CD14-positive monocyte (primary cell): ENCODE measurements around the gene BCOR. TPM values are rescaled to one million over a fixed set of nuclear protein-coding genes. Genes with fewer than 3 reads are reported as not detected.
A peak's percentile ranks its signal among the peaks of the same experiment; 100 is the strongest.

ENCODE experiments used
- DNase-seq, 3 donors: peaks; one replicate each; pipeline ENCODE4 v3.0.0-alpha.2; 2011 to 2022
- H2AFZ ChIP-seq: 2 replicates; pipeline ENCODE4 v1.6.0; 2012; ENCODE audit warnings: mild to moderate bottlenecking, low read depth, low read length, inconsistent platforms; ENCODE audit not compliant: insufficient read depth, poor library complexity, severe bottlenecking
- H3K27ac ChIP-seq, 2 donors: 1 replicate in 1 of 2; 2 replicates in 1 of 2; pipeline ENCODE4 v1.5.1; 2012 to 2013; ENCODE audit warnings: low read length in 2 of 2, control low read depth in 1 of 2, inconsistent platforms in 1 of 2, low read depth in 1 of 2, mild to moderate bottlenecking in 1 of 2
- H3K27me3 ChIP-seq, 2 donors: one replicate each; pipeline versions ENCODE4 v1.6.0 to v1.6.1; 2011 to 2013; ENCODE audit warnings: low read length in 2 of 2; ENCODE audit not compliant: control insufficient read depth in 2 of 2, insufficient read depth in 2 of 2
- H3K36me3 ChIP-seq, 2 donors: replicated peaks in 1 of 2; 1 replicate in 1 of 2; 2 replicates in 1 of 2; pipeline versions ENCODE4 v1.5.1 to v1.6.1; 2012 to 2013; ENCODE audit warnings: low read length in 2 of 2, control low read depth in 1 of 2, inconsistent platforms in 1 of 2, mild to moderate bottlenecking in 1 of 2; ENCODE audit not compliant: insufficient read depth in 2 of 2, control insufficient read depth in 1 of 2
- H3K4me1 ChIP-seq, 2 donors: 1 replicate in 1 of 2; 2 replicates in 1 of 2; pipeline versions ENCODE4 v1.5.1 to v1.6.1; 2012 to 2013; ENCODE audit warnings: low read length in 2 of 2, control low read depth in 1 of 2, inconsistent platforms in 1 of 2, mild to moderate bottlenecking in 1 of 2, moderate library complexity in 1 of 2; ENCODE audit not compliant: insufficient read depth in 2 of 2, control insufficient read depth in 1 of 2
- H3K4me2 ChIP-seq: replicated peaks from 2 replicates; pipeline ENCODE3; 2012; ENCODE audit warnings: low read length, moderate library complexity, mild to moderate bottlenecking; ENCODE audit not compliant: poor library complexity, severe bottlenecking; ENCODE audit errors: extremely low read depth
- H3K4me3 ChIP-seq, 3 experiments: fragments of 200-600 bp in 1 of 3; sonication (generic) in 1 of 3; replicated peaks in 1 of 3; 1 replicate in 2 of 3; 2 replicates in 1 of 3; pipeline ENCODE4 v1.5.1; 2011 to 2013; ENCODE audit warnings: low read length in 3 of 3, mild to moderate bottlenecking in 3 of 3, control low read depth in 2 of 3, low read depth in 2 of 3, inconsistent platforms in 1 of 3, moderate library complexity in 1 of 3
- H3K79me2 ChIP-seq: 2 replicates; pipeline ENCODE4 v1.6.0; 2012; ENCODE audit warnings: mild to moderate bottlenecking, control low read depth, inconsistent platforms, low read length, moderate library complexity; ENCODE audit not compliant: insufficient read depth
- H3K9ac ChIP-seq: 2 replicates; pipeline ENCODE4 v1.6.0; 2017; ENCODE audit warnings: low read length, mild to moderate bottlenecking; ENCODE audit not compliant: insufficient read depth, poor library complexity, severe bottlenecking
- H3K9me3 ChIP-seq, 2 donors: replicated peaks in 1 of 2; 1 replicate in 1 of 2; 2 replicates in 1 of 2; pipeline versions ENCODE4 v1.5.1 to v1.6.1; 2012 to 2013; ENCODE audit warnings: low read length in 2 of 2, control low read depth in 1 of 2; ENCODE audit not compliant: control insufficient read depth in 1 of 2, insufficient read depth in 1 of 2
- H4K20me1 ChIP-seq: 2 replicates; pipeline ENCODE4 v1.6.0; 2012; ENCODE audit warnings: mild to moderate bottlenecking, low read length, control low read depth, moderate library complexity; ENCODE audit not compliant: insufficient read depth
- H3K27ac Mint-ChIP-seq, 7 donors: one replicate each; pipeline ENCODE4 v1.8.0; 2020; ENCODE audit warnings: mild to moderate bottlenecking in 7 of 7, mixed read lengths in 7 of 7, moderate library complexity in 6 of 7, inconsistent platforms in 2 of 7
- H3K27me3 Mint-ChIP-seq, 3 donors: one replicate each; pipeline ENCODE4 v1.8.0; 2021 to 2022; ENCODE audit warnings: low read depth in 3 of 3, mild to moderate bottlenecking in 3 of 3, mixed read lengths in 3 of 3, moderate library complexity in 3 of 3, inconsistent platforms in 1 of 3
- H3K36me3 Mint-ChIP-seq, 2 donors: one replicate each; pipeline ENCODE4 v1.8.0; 2020; ENCODE audit warnings: mixed read lengths in 2 of 2, inconsistent platforms in 1 of 2, mild to moderate bottlenecking in 1 of 2
- H3K4me1 Mint-ChIP-seq: one replicate; pipeline ENCODE4 v1.8.0; 2020; ENCODE audit warnings: mild to moderate bottlenecking, mixed read lengths
- H3K4me3 Mint-ChIP-seq, 2 donors: one replicate each; pipeline ENCODE4 v1.8.0; 2020; ENCODE audit warnings: mild to moderate bottlenecking in 2 of 2, mixed read lengths in 2 of 2, moderate library complexity in 1 of 2
- H3K9me3 Mint-ChIP-seq, 7 donors: one replicate each; pipeline ENCODE4 v1.8.0; 2020 to 2022; ENCODE audit warnings: mixed read lengths in 7 of 7, mild to moderate bottlenecking in 6 of 7, moderate library complexity in 6 of 7, inconsistent platforms in 2 of 7
- WGBS: methylation state at CpG from one replicate; pipeline ENCODE4 v1.1.5; 2013; ENCODE audit warnings: missing lambda C conversion rate; ENCODE audit not compliant: insufficient coverage; 5-methylcytosine and 5-hydroxymethylcytosine counted together
- intact Hi-C, 2 donors: fragments of 100-400 bp; cut with micrococcal nuclease; formaldehyde crosslinking; loops; one replicate each; pipeline versions ENCODE4 v1.15.0 to v1.15.1; 2023
- polyA plus RNA-seq, 3 donors: library from polyadenylated mRNA; depleted of rRNA in 1 of 3; unstranded in 2 of 3; stranded (reverse) in 1 of 3; fragments of 300-500 nt in 2 of 3; fragments of >200 nt in 1 of 3; fragmentation: Illumina TruSeq in 2 of 3; gene quantifications; 1 replicate in 2 of 3; 2 replicates in 1 of 3; pipeline ENCODE4 v1.2.3, GENCODE V29; 2012 to 2021
- TF ChIP-seq, protein P1 (sequence below): fragments of 200-600 bp; IDR thresholded peaks from one replicate; pipeline ENCODE4 v1.8.0; 2022; ENCODE audit warnings: antibody characterized with exemption, mild to moderate bottlenecking

The BCOR gene
- polyA plus RNA-seq, 3 donors: 1.1 to 8.2 (median 2.6) TPM

DNA sequence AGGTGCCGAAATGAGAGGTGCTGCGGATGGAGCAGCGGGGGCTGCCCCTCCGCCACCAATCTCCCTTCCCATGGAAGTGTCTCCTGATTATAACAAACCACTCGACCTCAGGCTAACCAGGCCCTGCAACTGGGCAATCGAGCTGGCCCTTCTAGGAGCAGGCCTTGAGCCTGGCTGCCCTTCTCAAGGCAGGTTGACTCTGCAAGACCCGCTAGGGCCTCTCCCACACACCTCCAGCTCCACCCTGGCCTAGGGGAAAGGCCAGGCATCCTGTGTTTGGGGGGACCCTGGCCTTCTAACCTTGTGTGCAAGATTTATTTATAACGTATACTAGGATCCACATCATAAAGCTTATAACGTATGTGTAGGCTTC is 3.7 kb upstream of the BCOR start:
- Histone ChIP-seq H3K4me1 (peaks cover 43 to 50% of the 10 kb centered on the region in 2 donors), H3K4me2 (no peak overlapping the region), H3K4me3 (no peak overlapping the region), H3K9ac (no peak overlapping the region), H2AFZ (no peak overlapping the region), H4K20me1 (peaks cover 4% of the 10 kb centered on the region), H3K36me3 (no peaks in the 10 kb centered on the region), H3K27me3 (peaks cover 3 to 6% of the 10 kb centered on the region in 2 donors), H3K27ac (no peak overlapping the region), H3K79me2 (peaks cover 12% of the 10 kb centered on the region), H3K9me3 (peaks cover 0 to 7% of the 10 kb centered on the region in 2 donors)
- Mint-ChIP-seq H3K27me3 (peaks cover 0 to 64% (median 3%) of the 10 kb centered on the region in 3 donors), H3K4me3 (no peak overlapping the region), H3K36me3 (peaks cover 0 to 5% of the 10 kb centered on the region in 2 donors), H3K9me3 (peaks cover 0 to 34% (median 9%) of the 10 kb centered on the region in 7 donors), H3K4me1 (peaks cover 23% of the 10 kb centered on the region), H3K27ac (no peak overlapping the region)
- WGBS: 100% methylated on average over 1 of the region's 9 CpGs
- TF ChIP-seq, protein P1, sequence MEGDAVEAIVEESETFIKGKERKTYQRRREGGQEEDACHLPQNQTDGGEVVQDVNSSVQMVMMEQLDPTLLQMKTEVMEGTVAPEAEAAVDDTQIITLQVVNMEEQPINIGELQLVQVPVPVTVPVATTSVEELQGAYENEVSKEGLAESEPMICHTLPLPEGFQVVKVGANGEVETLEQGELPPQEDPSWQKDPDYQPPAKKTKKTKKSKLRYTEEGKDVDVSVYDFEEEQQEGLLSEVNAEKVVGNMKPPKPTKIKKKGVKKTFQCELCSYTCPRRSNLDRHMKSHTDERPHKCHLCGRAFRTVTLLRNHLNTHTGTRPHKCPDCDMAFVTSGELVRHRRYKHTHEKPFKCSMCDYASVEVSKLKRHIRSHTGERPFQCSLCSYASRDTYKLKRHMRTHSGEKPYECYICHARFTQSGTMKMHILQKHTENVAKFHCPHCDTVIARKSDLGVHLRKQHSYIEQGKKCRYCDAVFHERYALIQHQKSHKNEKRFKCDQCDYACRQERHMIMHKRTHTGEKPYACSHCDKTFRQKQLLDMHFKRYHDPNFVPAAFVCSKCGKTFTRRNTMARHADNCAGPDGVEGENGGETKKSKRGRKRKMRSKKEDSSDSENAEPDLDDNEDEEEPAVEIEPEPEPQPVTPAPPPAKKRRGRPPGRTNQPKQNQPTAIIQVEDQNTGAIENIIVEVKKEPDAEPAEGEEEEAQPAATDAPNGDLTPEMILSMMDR: no peak
- intact Hi-C loops: no loop called here
- DNase-seq: no peak

DNA sequence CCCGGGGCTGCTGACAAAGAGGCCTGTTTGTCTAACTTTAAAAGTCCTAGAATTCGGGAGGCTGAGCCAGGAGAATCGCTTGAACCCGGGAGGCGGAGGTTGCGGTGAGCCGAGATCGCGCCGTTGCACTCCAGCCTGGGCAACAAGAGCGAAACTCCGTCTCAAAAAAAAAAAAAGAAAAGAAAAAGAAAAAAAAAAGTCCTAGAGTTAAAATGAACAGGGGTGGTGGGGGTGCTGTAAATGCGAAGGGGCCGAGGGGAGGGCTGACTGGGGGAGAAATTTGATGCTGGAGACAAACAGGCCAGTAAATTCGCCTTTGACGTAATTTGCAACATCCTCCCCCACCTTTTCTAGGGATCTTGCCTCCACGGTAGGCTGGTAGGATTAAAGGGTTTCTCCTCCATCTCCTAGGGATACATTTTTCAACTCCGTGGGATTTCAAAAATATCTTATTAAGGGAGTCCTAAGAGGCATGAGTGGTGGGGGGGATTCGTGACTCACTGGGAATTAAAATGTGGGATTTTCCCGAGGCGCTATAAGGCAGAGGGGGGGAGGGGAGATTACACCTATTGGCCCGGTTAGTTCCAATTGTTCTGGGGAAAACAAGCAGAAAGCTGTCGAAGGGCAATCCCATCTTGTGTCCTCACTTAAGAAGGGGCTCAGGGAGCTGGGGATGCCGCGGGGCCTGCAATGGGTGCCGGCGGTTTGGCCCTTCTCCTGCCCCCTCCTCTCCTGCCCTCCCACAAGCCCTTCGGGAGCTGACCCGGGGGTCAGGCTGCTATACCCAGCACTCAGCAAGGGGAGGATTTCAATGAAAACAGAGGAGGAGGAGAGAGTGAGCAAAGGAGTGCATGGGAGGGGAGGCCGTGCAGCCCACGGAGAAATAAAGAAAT is 3.0 kb upstream of the BCOR start:
- Histone ChIP-seq H3K4me2 (peak overlapping the region; percentile 74), H3K9me3 (peaks cover 0 to 7% of the 10 kb centered on the region in 2 donors), H4K20me1 (peaks cover 6% of the 10 kb centered on the region), H2AFZ (no peak overlapping the region), H3K79me2 (peaks cover 17% of the 10 kb centered on the region), H3K9ac (no peak overlapping the region), H3K4me1 (peaks cover 42 to 49% of the 10 kb centered on the region in 2 donors), H3K4me3 (peak overlapping the region in 1 of 3 experiments; percentile 48), H3K27me3 (peaks cover 3 to 6% of the 10 kb centered on the region in 2 donors), H3K27ac (no peak overlapping the region), H3K36me3 (no peaks in the 10 kb centered on the region)
- Mint-ChIP-seq H3K4me3 (peak overlapping the region in 1 of 2 donors; percentile 63), H3K4me1 (peaks cover 23% of the 10 kb centered on the region), H3K27ac (peak overlapping the region in 1 of 7 donors; percentile 45), H3K36me3 (peaks cover 0 to 5% of the 10 kb centered on the region in 2 donors), H3K9me3 (peaks cover 0 to 38% (median 13%) of the 10 kb centered on the region in 7 donors), H3K27me3 (peaks cover 0 to 68% (median 3%) of the 10 kb centered on the region in 3 donors)
- WGBS: no CpG with 5 or more reads among the region's 31 CpGs
- TF ChIP-seq, protein P1: no peak
- no peak for DNase-seq
- intact Hi-C loops: no loop called here
